Measurements from ENCODE around the gene ANXA11.
"Not testable (repeated sequence)": the region's sequence is repeated elsewhere in the genome, so short reads cannot be mapped to it uniquely, and the experiment has no call there.

The ANXA11 gene

DNA sequence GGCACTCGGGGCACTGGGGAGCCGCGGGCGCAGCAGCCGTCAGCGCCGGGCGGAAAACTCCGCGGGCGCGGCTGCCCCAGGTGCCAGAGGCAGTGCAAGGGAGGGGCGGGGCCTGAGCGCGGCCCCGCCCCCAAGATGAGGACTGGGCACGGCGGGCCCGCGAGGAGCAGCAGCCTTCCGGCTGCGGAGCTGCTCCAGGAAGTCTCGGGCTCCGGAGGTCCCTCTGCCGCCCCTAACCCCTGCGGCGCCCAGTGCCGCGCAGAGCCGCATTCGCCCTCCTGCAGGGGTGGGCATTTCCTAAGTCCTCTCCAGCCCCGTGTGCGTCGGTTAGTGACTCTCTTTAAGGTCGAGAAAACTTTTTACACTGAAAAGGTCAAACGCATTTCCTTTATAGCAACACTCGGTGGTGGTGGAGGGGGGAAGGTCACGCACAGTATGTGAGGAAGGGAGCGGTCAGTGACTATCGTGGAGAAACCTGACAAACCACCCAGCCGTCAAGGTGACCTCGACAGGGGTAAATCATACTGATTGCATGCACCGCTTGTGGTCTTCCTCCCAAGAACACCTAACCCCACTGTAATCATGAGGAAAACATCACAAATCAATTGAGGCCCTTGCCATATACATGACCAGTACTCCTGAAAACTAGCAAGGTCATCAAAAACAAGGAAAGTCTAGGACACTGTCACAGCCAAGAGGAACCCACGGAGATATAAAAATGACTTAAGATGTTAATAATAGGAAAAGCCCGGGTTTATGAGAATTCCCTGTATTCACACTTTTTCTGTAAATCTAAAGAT is at the start of gene ANXA11:
TSS of gene ANXA11 (minus strand) at position 61 of the 800 bp plus-strand sequence. CDS start 32,676 bp downstream, outside the sequence.
- FAIRE-seq, result no peak

DNA sequence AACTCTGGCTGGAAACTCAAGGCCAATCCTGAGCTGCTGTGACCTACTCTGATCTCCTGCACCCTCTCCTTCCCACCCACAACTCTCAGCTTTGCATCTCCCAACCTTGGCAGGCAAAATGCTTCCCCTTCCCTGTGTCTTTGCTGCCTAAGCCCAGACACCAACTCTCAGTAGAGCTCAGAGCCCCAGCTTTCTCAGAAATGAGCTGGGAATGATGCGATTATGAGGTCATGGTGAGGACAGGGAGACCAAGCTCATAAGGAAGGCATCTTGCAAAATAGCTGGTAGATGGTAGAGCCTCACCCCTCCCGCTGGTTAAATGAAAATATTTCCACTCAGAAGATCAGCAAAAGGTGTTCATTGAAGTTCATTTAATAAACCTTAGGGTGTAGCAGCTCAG is 49.4 kb upstream of the ANXA11 start:
- not testable (repeated sequence) for FAIRE-seq

DNA sequence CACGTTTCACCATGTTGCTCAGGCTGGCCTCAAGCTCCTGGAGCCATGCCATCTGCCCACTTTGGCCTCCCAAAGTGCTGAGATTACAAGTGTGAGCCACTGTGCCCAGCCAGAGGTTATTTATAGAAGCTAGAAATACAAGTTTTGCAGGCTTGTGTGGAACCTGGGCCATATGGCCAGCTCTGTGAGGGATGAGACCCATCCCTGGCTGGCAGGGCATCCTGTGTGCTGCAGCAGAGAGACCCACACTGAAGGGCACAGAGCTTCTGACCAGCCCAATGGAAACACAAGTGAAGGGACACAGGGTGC is 48.6 kb upstream of the ANXA11 start:
- not testable (repeated sequence) for FAIRE-seq

DNA sequence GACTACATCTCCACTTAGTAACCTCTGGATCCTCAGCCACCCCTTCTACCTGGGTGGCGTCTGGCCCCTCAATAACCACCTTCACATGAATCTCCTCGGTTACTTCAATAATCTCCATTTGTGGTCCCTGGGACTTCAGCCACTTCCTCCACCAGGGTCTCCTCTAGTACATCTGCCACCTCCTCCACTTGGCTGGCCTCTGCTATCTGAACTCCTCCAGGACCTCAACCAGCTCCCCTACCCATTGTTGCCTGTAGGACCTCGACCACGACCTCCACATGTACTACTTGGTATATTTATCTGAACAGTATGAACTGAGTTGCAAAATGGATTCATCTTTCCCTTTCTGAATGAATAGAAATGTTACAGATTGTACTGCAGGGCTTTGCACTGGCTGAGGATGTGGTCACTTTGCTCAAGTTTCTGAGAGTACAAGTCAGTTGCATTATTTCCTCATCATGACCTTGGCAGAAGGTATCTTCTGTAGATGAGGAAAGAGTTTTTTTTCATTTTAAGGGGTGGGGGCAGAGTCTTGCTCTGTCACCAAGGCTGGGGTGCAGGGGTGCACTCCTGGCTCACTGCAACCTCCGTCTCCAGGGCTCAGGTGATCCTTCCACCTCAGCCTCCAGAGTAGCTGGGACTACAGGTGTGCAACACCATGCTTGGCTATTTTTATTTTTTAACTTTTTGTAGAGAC is 48.1 kb upstream of the ANXA11 start:
- no peak for FAIRE-seq

DNA sequence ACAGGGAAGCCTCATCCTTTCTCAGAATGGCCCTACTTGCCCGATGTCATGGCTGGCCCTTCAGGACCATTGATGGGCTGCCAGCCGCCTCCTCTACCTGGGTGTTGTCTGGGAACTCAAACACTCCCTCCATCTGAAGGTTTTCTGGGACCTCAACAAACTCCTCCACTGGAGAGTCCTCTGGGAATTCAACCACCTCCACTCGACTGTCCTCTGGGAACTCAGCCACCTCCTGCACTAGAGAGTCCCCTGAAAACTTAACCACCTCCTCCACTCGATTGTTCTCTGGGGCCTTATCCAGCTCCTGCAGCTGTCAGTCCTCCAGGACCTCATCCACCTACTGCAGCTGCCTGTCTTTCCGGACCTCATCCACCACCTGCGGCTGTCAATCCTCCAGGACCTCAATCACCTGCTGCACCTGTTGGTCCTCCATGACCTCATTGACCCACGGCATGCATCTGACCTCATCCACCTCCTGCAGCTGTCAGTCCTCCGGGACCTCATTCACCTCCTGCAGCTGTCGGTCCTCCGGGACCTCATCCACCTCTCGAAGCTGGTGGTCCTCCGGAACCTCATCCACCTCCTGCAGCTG is 47.1 kb upstream of the ANXA11 start:
- FAIRE-seq, result no peak

DNA sequence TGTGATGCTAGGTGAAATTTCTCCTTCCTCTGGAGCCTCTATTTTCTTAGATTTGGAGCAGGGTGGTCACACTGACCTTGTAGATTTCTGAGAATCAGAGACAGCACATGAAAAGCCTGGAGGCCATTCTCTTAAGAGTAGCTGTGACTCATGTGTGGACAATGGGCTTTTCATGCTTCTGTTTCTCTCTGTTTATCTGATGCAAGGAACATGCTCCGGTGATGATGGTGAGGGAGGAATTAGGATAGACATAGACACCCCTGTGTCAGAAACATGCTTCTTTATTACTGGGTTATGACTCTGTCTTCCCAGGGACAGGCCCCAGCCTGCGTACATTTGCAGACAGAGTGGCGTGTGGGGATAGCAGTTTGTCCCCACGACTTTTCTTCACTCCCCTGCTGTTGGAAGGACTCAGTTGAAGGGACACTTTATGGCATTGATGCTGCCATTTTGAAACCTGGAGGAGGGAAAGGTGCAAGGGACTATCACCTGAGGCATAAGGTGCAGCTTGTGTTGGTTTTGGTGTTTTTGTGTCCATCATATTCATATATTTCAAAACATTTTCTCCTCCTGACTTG is 46.5 kb upstream of the ANXA11 start:
- not testable (repeated sequence) for FAIRE-seq

DNA sequence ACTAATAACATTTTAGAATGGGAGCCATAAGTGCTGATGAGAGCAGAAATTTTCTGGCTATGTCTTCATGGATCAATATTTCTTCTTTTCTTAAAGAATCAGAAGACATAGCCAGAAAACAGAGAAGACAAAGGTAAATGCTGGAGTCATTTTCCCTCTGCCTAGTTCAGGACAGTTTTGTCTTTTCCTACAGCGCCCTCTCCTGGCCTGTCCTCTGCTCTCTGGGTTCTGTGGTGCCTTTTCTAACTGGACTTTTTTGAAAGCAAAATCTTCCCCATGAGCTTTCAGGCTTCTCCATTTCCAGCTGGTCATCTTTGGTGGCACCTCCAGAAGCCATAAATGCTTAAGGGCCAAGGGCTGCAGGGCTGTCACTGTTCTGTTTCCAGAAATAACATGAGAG is 45.1 kb upstream of the ANXA11 start:
- FAIRE-seq, result peak; percentile 79

DNA sequence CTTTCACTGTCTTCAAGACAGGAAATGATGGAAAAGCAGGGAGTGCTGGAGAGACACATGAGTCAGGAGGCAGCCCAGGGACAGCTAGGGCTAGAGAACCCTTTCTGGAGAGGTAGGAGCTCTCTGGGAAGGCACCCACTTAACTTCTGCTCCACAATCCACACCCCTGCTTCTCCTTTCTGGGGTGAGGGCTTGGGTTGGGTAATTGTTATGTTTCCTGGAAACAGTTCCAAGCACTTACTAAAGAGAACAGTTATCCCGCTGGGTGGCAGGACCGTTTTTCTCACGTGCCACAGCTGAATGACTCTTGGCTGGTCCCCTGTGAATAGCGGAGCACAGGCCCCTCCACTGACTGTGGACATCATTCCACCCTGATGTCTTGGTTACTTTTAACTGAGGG is 44.6 kb upstream of the ANXA11 start:
- not testable (repeated sequence) for FAIRE-seq

DNA sequence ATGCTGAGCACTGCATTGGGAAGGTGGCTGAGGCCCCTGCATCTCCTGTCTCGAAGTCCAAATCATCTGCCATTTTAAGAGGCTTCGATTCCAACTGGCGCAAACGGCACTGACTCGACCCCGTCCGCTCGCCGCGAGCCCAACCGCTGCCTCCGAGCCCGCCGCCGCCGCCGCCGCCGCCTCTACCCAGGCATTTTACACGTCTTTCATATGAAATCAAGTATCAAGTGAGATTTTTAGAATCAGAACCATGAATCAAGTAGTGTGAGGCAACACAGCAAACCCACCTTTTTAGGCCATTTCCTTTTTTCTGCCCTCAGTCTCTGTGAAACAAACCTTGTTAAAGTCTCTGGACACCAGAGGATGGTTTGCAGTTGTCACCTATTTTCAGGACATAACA is 42.3 kb upstream of the ANXA11 start:
- FAIRE-seq, result not testable (repeated sequence)

DNA sequence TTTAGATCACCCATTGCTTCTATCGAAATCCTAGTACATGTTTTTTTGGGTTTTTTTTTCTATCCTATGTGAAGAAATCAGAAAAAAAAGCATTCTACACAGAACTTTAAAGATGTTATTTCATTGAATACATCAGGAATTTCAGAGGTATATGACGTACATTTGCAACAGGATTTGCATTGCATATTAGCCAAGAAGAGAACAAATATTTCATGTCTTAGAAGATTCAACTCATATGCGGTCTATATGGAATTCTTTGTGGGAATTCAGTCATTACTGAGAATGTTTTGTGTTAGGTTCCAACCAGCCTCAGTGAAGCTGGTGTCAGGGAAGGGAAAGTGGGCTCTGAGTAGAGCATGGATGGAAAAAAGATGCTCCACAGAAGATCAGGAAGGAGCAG is 39.0 kb upstream of the ANXA11 start:
- not testable (repeated sequence) for FAIRE-seq

DNA sequence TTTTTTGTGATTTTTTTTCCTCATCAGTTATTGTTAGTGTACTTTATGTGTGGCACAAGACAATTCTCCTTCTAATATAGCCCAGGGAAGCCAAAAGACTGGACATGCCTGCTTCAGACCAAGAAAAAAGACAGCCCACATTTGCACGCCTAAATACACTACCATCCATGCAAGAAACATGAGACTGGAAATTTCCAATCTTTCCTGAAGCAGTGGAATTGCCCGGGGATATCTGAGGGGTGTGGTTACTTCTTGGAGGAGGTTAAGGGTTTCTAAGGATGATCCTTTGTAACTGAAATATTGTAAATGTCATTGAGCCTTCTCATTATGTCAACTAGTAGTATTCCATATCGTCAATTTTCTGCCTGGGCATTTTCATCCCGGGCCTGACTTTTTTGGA is 37.0 kb upstream of the ANXA11 start:
- FAIRE-seq, result not testable (repeated sequence)

DNA sequence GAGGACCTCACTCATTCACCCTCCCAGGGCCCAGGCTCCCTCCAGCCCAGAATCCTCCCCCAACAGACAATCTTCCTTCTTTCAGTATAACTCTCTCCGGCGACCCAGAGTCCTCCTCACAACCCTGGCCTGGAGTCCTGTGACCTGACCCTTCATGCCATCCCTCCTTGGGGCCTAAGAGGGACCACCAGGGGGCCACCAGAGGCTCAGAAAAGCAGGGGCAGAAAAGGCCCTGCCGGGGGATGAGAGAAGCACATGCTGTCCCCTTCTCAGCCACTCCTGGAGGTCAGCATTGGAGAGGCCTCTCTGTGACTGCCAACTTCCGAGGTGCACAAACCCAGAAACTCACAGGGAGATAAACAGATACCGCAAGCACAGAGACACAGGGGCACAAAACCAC is 31.1 kb upstream of the ANXA11 start:
- not testable (repeated sequence) for FAIRE-seq

DNA sequence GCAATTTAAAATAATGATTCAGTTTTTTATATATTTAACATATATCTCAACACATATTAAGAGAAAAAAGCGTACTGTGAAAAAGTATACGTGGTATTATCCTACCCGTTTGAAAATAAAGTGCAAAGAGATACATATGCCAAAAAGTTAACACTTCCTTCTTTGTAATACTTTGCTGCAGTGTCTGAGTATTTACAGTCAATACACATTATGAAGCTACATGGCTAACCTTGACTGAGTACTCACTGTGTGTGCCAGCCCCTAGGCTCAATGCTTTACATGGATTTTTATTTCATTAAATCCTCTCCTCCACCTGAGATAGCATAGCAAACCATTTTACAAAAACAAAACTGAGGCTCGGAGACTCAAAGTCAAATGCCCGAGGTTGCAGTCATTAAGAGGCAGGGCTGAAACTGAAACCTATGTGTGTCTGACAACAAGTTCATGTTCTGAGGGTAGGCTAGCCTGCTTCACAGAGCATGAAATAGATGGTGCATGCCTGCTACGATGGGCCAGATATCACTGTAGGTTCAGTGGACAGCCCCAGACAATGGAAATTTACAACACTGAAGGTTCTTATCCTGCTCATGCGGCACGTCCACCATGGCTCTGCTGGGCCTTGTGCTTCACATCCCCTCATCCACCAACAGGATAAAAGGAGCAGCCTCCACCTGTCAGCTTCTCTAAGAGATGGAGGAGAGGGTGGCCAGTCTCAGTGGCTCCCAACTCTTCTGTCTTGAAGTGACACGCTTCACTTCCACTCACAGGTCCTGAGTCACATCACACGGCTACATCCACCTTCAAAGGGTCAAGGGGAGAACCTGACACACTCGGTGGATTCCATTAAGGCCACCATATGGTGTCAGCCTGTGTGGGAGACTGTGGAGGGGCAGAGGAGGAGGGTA is 29.2 kb upstream of the ANXA11 start:
- FAIRE-seq, result not testable (repeated sequence)

DNA sequence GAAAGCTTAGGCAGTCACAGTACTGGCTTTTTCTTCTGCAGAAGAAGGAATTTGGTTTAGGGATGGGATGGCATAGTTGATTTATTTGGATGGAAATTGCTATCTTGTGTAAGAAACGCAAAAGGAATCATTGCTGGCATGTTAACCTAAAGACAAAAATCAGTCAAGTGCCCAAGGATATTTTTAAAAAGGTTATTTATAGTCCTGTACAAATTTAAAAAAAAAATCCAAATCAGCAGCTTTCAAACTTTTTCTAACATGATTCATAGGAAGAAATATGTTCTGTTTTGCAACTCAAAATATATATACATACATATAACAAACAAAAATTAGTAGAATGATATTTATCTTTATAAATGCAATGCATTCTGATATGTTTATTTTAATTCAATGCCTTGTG is 28.5 kb upstream of the ANXA11 start:
- FAIRE-seq, result not testable (repeated sequence)

DNA sequence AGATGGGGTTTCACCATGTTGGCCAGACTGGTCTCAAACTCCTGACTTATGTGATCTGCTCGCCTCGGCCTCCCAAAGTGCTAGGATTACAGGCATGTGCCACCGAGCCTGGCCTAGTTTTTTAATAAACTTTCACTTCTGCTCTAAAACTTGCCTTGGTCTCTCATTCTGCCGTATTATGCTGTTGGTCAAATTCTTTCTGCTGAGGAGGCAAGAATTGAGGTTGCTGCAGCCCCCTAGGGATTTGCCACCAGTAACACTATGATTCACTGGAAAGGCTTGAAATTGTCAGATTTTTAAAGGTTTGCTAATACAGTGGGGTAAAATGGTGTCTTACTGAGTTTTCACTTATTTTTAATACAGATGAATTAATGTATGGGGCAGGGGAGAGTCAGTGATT is 21.4 kb upstream of the ANXA11 start:
- not testable (repeated sequence) for FAIRE-seq

DNA sequence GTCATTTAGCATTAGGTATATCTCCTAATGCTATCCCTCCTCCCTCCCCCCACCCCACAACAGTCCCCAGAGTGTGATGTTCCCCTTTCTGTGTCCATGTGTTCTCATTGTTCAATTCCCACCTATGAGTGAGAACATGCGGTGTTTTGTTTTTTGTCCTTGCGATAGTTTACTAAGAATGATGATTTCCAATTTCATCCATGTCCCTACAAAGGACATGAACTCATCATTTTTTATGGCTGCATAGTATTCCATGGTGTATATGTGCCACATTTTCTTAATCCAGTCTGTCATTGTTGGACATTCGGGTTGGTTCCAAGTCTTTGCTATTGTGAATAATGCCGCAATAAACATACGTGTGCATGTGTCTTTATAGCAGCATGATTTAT is 17.7 kb upstream of the ANXA11 start:
- FAIRE-seq, result not testable (repeated sequence)

DNA sequence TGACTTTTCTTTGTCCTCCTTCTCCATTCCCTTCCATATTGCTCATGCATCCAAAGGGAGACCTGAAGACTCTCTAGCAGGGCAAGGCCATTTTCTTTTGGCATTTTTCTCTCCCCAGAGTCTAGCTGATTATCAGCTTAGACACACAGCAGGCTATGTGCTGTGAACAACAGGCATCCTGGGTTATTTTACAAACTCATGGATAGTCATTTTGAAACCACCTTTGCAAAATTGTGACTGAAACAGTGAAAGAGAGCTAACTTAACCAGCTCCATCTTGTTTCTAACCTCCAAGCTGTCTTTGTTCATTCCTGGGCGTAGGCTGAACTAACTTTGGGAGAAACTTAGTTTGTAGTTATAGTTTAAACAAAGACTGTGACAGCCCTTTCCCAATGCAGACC is 13.5 kb upstream of the ANXA11 start:
- not testable (repeated sequence) for FAIRE-seq

DNA sequence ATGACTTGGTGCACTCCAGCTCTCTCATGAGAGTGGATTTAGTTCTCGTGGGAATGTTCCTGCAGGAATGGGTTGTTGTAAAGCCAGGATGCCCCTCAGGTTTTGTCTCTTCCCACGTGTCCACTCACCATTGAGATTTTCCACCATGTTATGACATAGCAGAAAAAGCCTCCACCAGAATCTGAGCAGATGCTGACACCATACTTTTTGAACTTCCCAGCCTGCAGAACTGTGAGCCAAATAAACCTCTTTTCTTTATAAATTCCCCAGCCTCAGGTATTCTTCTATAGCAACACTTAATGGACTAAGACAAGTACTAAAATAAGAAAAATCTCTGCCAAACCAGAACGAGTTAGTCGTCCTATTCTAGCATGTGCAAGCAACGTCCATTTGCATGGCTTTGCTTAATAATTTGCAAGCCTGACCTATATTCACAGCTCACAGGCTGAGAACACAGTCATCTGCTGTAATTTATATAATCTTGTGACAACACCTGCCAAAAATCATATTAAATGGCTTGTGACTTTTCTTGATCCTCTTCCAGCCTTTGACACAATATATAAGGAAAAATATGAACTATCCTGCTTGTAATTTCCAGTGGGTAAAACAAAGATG is 9.1 kb upstream of the ANXA11 start:
- FAIRE-seq, result not testable (repeated sequence)

DNA sequence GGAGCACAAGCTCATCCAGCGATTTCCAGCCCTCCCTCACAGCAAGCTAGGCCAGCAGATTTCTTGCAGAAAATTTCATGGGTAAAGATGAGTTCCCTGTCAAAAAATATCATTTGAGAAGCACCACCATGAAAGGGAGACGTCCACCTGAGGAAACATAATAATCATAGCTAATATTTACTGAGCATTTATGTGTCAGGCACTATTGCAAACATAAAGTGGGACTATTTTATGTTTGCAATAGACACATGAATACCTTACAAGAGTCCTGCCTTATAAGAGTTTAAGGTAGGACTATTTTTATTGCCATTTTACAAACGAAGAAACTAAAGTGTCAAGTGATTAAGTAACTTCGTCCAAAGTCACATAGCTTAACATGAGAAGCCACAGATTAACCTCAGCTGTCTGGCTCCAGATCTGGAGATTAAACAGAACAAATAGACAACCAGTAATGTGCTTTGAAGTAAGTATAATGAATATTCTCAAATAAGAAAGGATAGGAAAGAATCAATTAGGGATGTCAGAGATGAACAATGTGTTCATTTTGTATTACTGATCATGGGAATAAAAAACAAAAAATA is 7.3 kb upstream of the ANXA11 start:
- not testable (repeated sequence) for FAIRE-seq

DNA sequence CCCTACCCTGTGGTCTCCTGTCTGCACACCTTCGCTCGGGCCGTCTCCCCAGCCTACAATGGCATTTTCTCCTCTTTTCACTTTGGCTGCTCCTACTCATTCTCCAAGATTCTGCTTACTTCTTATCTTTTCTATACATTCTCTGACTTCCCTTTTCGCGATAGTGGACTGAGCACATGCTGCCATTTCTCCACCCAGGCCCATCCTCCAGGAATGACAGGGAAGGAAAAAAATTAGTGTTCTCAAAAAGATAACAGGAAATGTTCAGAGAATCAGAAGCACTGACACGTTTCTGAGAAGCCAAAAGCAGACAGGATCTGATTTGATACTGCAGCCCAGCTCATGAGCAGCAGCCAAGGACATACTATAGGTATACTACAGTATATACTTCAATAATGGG is 6.4 kb upstream of the ANXA11 start:
- no peak for FAIRE-seq

DNA sequence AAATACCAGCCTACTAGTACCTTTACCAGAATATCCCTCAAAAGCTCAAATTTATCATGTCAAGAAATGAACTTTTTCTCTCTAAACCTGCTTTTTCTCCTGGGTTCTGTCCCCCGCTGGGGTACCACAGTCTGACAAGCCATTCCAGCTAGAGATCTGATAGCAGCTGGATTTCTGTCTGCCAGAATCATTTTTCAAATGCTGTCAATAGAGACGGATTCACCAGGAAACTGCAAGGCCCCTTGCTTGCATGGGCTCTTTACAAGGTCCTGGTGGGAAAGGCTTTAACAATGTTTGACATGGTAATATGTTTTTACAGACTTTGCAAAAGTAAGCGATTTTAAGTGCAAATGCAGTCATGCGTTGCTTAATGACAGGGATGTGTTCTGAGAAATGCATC is 4.9 kb upstream of the ANXA11 start:
- no peak for FAIRE-seq

All from G401.6 (cell line).